HG02763 (cell line): ENCODE data around the gene SIAH1.
"Not testable (repeated sequence)": the region's sequence is repeated elsewhere in the genome, so short reads cannot be mapped to it uniquely, and the experiment has no call there.

Source experiments
- ATAC-seq: cut with Tn5 transposase; IDR thresholded peaks from one replicate; pipeline ENCODE4 v1.9.1; 2021; ENCODE audit warnings: mild to moderate bottlenecking, moderate library complexity; ENCODE audit not compliant: unreplicated experiment

SIAH1 gene

DNA sequence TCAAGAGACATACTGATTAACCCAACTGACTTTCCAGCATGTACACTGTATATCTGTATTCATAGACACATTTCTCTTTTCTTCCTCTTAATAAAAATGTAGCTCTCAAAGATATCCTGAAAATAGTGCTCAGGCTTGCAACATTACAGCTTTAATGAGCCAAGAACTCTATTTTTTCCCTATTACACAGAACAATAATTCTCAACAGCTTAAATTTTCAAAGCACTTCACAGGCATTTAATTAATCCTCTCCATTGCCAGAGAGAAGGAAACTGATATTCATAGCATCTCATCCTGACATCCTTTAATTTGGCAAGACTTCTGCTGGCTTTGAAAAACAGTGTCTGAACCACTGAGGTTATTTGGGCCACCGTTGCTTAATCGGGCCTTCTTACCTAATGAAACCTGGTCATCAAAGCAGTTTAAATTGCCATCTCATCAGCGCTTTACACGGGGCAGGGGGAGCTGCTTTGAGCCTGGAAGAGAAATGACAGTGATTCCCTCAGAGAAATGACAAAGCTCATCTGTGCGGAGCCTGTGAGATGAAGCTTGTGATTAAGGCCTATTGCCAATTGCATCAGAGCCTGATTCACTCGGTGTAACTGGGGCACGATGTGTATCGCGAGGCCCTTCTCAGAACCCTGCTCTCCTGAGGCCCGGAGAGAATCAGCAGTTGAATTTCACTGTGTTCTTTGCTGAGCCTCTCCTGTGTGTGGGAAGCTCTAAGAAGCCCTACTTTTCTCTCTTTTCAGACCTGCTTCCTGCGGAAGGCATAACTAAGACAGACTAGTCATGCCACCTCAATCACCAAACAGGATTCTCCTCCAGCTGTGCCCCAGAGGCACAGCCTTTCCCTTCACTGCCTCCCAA, 8.5 kb upstream of the SIAH1 start:
- ATAC-seq: no peak

DNA sequence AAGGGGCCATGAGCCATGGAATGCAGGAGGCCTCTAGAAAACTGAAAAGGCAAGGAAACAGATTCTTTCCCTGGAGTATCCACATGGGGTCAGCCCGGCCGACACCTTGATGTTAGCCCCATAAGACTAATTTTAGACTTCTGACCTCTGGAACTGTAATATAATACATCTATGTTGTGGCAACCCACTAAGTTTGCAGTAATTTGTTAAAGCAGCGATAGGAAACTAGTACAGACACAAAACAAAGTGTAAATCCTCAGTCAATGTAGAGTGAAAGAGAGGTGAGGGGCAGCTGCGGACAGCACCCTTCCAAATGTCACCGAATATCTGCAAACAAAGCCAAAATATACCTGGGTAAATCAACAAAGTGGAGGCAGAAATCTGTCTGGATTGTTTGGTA, 7.2 kb upstream of the SIAH1 start:
- no peak for ATAC-seq

DNA sequence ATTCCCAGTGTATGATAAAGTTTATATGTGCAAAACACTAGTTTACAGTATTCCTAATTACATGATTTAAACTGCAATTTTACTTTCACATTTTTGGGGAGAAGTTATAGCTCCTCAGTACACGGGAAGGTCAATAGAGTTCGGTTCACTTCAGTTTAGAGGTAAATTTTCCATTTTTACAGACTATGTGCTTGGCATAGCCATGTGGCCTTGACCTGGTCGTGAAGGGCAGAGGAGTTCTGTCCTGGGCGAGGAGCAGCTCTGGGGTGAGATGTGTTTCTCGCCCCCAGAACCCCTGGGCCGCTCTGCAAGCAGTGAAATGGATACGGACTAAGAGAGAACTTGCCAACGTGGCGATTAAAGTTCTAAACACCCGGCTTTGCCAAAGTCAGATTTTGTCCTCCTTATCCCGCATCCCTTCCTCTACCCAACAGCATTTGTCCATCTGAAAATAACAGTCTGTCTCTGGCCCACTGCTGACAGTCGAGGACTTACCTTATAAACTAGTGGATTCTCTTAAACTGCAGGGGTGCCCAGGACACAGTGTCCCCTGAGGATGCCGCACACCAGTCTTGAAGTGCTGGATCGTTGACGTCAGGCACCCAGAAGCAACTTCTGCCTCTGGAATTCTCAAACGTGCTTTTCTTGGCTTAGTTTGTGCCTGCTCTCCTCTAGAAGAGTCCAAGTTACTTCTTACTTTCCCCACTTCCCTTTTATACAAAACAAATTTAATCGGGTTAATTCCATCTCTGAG, 1.5 kb upstream of the SIAH1 start:
- no peak for ATAC-seq

DNA sequence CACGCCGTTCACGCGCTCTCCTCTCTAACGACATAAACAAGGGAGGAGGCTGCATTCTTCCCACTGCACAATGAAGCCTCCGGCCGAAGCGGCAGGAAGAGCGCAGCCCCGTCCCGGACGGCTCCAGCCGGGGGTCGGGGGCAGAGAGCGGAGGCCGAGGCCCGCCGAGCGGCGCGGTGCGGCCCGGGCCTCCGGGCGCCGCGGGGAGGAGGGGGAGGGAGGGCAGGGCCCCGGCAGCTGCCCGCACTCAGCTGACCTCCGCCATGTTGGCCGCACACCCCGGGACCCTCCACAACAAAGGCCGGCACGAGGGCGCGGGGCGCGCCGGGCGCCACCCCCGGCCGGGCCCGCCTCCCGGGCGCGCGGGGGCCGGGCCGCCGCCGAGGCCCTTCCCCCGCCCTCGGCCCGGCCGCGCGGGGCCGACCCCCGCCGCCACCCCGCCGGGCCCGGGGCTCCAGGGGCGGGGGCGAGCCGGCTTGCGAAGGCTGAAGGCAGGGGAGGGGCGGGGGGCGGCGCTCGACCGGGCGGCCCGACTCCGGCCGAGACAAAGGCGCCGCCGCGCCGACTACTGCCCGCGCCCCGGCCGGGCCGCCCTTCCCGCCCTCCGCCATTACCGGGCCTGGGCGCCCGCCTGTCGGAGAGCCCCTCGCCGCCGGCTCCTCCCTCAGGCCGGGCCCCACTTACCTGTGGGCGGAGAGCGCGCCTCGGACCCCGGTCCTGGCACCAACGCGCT, 527 bp downstream of the SIAH1 start:
- peak; percentile 58 for ATAC-seq

DNA sequence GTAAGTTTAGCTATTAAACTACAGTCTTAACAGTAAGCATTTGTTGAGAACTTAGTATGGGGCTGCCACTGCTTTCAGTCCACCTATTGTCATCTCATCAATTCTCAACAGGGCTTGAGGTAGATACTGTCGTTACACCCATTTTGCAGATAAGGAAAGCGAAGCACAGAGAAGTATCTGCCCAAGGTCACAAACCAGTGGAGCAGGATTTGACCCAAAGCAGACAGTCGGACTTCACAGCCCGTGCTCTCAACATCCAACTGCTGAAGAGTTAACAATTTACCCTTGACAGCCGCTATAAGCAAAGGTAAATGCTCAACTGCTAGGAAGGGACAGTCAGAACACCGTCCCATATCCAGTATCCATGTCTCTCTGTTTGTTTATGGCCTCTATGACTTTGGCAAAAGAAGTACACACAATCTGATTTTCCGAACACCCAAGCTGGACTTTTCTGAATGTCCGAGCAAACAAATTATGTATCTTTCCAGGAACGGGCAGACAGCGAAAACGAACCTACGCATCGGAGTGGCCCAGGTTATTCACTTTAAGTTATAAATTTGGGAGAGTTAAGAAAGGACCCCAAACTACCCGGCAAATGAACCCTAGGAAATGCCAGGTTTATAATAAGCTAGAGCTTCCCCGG, 1.2 kb downstream of the SIAH1 start:
- ATAC-seq: no peak

DNA sequence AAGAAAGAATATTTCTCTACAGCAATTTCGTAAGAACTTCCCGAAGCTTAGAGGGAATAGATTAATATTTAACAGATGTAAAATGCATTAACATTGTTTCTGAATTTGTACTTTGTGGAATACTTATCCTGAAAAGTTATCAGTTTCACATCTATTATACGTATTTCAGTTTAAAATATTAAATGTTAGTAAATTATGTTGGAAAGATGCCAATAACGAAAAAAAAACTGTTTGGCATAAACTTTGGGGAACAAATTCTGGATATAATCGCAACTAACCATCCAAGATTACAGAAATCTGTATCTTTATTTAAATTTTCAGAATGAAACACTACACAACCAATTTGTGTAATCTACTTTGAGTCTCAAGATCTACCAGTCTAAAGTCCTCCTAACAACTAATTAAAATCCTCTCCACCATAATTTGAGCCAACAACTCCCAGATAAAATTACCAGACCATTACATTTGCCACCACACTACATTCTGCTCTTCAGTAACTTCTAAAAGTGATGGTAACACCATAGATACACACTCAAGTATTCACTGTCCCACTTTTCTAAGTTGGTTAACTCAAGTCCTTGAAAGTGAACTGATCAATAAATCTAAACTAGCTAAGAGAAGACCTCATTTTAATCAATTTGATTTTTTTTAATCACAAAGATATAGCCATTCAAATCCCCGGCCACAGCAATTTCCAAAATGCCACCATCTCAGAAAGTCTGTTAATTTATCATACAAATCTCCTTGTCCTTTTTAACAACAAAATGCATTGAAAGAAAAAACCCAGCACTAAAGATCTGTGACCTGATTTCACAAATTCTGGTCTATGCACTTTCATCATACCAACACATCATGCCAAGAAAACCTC, 2.0 kb downstream of the SIAH1 start:
- no peak for ATAC-seq

DNA sequence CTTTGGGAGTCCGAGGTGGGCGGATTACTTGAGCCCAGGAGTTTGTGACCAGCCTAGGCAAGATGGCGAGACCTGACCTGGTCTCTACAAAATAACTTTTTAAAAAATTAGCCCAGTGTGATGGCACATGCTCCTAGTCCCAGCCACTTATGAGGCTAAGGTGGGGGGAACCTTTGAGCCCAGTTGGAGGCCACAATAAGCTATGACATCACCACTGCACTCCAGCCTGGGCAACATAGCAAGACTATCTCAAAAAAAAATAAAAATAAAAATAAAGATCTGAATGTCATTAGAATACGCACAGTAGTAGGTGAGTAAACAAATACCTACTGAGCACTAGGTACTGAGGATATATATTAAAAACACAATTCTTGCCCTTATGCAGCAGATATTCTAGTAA, 3.1 kb downstream of the SIAH1 start:
- no peak for ATAC-seq

DNA sequence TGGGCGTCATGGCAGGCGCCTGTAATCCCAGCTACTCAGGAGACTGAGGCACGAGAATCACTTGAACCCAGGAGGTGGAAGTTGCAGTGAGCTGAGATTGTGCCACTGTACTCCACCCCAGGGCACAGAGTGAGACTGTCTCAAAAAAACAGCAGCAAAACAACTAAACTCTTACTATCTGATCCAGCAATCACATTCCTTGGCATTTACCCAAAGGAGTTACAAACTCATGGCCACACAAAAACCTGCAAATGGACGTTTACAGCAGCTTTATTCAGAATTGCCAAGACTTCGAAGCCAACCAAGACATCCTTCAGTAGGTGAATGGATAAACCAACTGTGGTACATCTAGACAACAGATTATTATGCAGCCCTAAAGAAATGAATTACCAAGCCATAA, 4.0 kb downstream of the SIAH1 start:
- ATAC-seq: no peak

DNA sequence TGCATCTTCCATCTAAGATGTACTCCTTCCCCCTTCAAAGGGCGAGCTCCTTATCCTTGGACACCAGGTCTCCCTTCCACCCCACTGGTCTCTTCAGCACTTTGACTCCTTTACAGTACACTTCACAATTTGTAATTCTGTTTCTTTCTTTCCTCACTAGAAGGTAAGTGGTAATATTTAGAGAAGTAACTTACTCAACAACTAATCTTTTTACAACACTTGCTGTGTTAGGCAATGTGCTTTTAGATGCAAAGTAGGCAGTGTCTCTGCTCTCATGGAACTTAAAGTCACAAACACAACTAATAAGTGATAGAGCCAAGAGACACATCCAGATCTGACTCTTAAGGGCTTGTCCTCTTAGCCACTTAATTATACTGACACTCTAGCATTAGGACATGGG, 6.4 kb downstream of the SIAH1 start:
- ATAC-seq: no peak

DNA sequence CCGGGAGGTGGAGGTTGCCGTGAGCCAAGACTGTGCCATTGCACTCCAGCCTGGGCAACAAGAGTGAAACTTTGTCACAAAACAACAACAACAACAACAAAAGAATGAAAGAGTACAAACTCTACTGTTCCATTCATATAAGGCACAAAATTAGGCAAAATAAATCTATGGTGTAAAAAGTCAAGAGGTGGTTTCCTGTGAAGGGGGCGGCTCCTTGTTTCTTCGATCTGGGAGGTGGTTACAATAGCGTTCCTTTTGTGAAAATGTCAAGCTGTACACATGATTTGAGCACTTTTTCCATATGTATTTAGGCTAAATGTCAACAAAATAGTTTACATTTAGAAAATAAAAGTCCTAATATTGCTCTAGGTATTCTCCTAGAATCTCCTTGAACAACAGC, 6.9 kb downstream of the SIAH1 start:
- ATAC-seq: no peak

DNA sequence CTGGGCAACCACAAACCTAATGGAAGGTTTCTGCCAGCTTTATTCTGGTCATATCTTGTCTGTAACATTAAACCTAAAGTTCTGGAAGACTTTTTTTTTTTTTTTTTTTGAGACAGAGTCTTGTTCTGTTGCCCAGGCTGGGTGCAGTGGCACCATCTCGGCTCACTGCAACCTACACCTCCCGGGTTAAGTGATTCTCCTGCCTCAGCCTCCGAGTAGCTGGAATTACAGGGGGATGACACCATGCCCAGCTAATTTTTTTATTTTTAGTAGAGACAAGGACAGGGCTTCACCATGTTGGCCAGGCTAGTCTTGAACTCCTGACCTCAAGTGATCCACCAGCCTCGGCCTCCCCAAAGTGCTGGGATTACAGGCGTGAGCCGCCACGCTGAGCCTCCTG, 7.9 kb downstream of the SIAH1 start:
- not testable (repeated sequence) for ATAC-seq

DNA sequence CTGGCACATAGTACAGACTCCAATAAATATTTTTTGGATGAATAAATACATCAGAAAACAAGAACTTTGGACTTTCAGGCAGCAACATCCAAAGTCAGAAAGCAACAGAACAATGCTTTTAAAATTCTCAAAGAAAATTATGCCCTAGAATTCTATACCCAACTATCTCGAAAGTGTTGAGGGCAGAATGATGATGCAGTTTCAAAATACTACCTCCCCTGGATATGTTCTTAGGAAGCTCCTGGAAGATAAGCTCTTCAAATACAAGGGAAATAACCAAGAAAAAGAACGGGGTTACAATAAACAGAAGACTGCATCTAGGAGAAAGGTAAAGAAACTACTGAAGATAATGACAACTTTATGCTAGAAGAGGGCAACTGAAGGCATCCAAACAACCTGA, 11.0 kb downstream of the SIAH1 start:
- no peak for ATAC-seq

DNA sequence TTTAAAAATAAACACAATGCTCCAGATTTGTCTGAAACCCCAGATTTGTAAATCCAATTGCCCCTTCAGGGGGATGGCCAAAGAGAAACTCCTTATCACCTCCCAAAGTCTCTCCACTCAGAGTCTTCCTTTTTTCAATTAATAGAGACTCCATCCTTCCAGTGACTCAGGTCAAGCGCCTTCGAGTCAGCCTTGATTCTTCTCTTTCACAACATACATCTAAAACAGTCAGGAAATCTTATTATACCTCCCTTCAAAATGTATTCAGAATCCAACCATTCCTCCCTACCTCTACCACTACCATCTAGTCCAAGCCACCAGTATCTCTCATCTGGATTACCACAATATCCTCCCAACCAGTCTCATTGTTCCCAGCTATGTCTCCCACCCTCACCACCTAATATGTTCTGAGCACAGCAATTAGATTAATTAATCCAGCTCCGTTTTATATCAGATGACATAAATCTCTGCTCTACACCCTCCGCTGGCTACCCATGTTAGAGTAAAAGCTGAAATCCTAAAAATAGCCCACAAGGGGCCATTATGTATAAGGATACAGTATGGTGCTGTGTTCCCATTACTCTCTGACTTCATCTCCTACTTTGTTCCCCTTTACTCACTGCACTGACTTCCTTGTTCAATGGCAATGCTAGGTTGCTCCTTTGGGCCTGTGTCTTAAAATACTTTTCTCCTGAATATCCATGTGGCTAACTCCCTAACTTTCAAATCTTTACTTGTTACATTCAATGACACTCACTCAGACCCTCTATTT, 11.8 kb downstream of the SIAH1 start:
- no peak for ATAC-seq

DNA sequence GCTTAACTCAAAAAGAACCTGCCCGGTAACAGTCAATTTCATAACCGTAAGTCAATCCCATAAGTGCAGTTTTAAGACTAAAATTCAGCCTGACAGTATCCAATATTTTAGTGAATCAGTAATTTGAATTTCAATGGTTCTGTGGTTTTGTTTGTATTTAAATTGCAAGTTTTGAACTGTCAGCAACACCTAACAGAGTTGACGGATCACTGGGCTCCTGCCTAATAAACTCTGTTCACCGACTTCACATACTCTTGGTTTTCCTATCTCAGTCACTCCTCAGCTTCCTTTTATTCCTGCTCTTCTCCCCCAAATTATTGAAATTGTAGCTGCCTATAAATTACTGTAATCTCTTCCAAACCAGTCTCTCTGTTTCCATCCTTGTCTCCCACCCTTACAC, 12.5 kb downstream of the SIAH1 start:
- no peak for ATAC-seq

DNA sequence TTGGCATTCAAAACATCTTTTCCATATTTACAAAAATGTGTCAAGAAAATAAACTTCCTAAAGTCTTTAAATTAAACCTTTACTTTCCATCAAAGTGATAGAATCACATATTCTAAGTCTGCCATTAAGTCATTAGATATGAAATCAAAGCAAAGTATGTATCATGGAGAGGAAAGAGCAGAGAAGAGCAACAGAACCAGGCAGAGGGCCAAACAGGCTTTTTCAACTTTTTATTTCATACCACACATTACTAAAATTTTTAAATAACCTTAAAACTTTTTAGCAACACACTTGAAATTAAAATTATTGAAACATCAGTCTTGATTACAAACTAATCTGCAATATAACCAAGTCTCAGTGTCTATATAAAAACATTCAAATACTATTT, 13.8 kb downstream of the SIAH1 start:
- no peak for ATAC-seq

DNA sequence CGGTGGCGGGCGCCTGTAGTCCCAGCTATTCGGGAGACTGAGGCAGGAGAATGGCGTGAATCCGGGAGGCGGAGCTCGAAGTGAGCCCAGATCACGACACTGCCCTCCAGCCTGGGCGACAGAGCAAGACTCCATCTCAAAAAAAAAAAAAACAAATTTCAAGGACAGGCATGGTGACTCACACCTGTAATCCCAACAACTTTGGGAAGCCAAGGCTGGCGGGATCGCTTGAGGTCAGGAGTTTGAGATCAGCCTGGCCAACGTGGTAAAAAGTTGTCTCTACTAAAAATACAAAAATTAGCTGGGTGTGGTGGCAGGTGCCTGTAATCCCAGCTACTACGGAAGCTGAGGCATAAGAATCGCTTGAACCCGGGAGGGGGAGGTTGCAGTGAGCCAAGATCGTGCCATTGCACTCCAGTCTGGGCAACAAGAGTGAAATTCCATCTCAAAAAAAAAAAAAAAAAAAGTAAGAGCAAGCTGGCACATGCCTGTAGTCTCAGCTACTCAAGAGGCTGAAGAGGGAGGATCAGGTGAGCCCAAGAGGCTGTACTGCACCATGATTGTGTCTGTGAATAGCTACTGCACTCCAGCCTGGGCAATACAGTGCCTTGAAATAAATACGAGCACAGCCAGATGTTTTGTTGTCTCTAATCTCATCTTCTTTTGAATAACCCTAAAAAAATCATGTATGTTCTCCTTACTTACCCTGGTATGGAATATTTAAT, 14.4 kb downstream of the SIAH1 start:
- ATAC-seq: not testable (repeated sequence)

DNA sequence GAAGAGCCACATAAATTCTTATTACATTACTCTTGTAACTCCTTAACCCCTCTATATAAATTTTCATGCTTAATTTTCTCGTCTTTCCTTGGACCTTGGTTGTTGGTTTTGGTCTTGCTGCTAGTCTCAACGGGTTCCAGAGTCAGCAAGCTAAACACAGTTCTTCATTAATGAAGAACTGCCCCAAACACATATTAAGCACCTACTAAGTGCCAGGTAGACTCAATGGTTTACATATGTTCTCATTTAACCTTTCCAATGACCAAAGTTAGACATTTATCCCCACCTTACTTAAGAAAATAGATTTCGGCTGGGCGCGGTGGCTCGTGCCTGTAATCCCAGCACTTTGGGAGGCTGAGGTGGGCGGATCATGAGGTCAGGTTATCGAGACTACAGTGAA, 15.0 kb downstream of the SIAH1 start:
- no peak for ATAC-seq

DNA sequence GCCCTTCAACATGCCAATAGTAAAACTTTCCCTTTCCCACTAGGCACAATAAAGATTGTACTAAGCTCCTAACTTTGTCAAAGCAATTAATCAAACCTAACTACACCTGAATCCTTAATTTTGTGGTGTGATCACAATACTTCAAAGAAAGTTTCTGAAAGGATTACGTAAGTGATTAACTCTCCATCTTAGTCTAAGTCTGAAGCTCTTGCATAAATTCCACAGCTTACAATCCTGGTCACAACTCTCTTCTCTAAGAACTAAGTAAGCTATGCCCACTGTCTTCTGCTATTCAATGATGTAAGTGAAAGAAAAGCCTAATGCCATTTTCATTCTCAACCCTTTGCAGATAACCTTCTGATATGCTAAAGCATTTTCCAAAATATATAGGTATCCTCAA, 15.4 kb downstream of the SIAH1 start:
- ATAC-seq: no peak
